Natural killer cell (primary cell): ENCODE measurements around the gene VAC14. TPM values are rescaled to one million over a fixed set of nuclear protein-coding genes. Genes with fewer than 3 reads are reported as not detected.
A peak's percentile ranks its signal among the peaks of the same experiment; 100 is the strongest.

Source experiments
- ATAC-seq, 3 donors: fragments of 150-1000 bp in 2 of 3; fragments of 200-7000 bp in 1 of 3; cut with Tn5 transposase; 1 replicate in 1 of 3; 2 replicates in 2 of 3; pipeline ENCODE4 v1.10.0; 2021; ENCODE audit warnings: mild to moderate bottlenecking in 2 of 3, moderate library complexity in 2 of 3
- DNase-seq, 2 donors: peaks; one replicate each; pipeline versions ENCODE4 v3.0.0 to v3.0.0-alpha.2; 2013 to 2021; ENCODE audit warnings: mixed read lengths in 1 of 2
- H3K27ac ChIP-seq: one replicate; pipeline ENCODE4 v1.5.1; 2013; ENCODE audit warnings: mild to moderate bottlenecking, low read length
- H3K27me3 ChIP-seq: one replicate; pipeline ENCODE4 v1.6.1; 2013; ENCODE audit warnings: low read length; ENCODE audit not compliant: control insufficient read depth, insufficient read depth
- H3K36me3 ChIP-seq: one replicate; pipeline ENCODE4 v1.6.1; 2013; ENCODE audit warnings: low read length; ENCODE audit not compliant: control insufficient read depth, insufficient read depth
- H3K4me1 ChIP-seq: one replicate; pipeline ENCODE4 v1.6.1; 2013; ENCODE audit warnings: low read length; ENCODE audit not compliant: control insufficient read depth, insufficient read depth
- H3K4me3 ChIP-seq: one replicate; pipeline ENCODE4 v1.5.1; 2013; ENCODE audit warnings: low read length
- H3K9me3 ChIP-seq: one replicate; pipeline ENCODE4 v1.6.1; 2013; ENCODE audit warnings: low read length; ENCODE audit not compliant: control insufficient read depth, insufficient read depth
- H3K27ac Mint-ChIP-seq, 2 donors: one replicate each; pipeline ENCODE4 v1.8.0; 2022; ENCODE audit warnings: mild to moderate bottlenecking in 2 of 2, mixed read lengths in 2 of 2, moderate library complexity in 1 of 2
- H3K27me3 Mint-ChIP-seq, 2 donors: one replicate each; pipeline ENCODE4 v1.8.0; 2022; ENCODE audit warnings: low read depth in 2 of 2, mixed read lengths in 2 of 2
- H3K36me3 Mint-ChIP-seq: one replicate; pipeline ENCODE4 v1.8.0; 2022; ENCODE audit warnings: mixed read lengths
- H3K4me1 Mint-ChIP-seq, 2 donors: one replicate each; pipeline ENCODE4 v1.8.0; 2022; ENCODE audit warnings: mixed read lengths in 2 of 2
- H3K4me3 Mint-ChIP-seq: one replicate; pipeline ENCODE4 v1.8.0; 2022; ENCODE audit warnings: mild to moderate bottlenecking, moderate library complexity, mixed read lengths
- H3K9me3 Mint-ChIP-seq, 2 donors: one replicate each; pipeline ENCODE4 v1.8.0; 2022; ENCODE audit warnings: mixed read lengths in 2 of 2
- WGBS: methylation state at CpG from one replicate; pipeline ENCODE4 v1.1.7; 2013; ENCODE audit warnings: missing lambda C conversion rate; ENCODE audit not compliant: insufficient coverage; 5-methylcytosine and 5-hydroxymethylcytosine counted together
- intact Hi-C: fragments of 100-400 bp; cut with micrococcal nuclease; formaldehyde crosslinking; loops from one replicate; pipeline ENCODE4 v1.14.2; 2022
- total RNA-seq, 4 donors: library from RNA; stranded (reverse); fragments of 120-200 nt in 1 of 4; gene quantifications; one replicate each; pipeline versions ENCODE4 v1.2.3 to v1.2.4, GENCODE V29; 2013 to 2022
- TF ChIP-seq, protein P1 (sequence below): fragments of 200-600 bp; IDR thresholded peaks from one replicate; pipeline ENCODE4 v1.8.0; 2022; ENCODE audit warnings: antibody characterized with exemption

Gene VAC14
- total RNA-seq, 3 donors from 2014 or later (not counting 1 experiment from before 2014, with no cell fraction given) = 33.9 to 45.6 (median 43.4) TPM

DNA sequence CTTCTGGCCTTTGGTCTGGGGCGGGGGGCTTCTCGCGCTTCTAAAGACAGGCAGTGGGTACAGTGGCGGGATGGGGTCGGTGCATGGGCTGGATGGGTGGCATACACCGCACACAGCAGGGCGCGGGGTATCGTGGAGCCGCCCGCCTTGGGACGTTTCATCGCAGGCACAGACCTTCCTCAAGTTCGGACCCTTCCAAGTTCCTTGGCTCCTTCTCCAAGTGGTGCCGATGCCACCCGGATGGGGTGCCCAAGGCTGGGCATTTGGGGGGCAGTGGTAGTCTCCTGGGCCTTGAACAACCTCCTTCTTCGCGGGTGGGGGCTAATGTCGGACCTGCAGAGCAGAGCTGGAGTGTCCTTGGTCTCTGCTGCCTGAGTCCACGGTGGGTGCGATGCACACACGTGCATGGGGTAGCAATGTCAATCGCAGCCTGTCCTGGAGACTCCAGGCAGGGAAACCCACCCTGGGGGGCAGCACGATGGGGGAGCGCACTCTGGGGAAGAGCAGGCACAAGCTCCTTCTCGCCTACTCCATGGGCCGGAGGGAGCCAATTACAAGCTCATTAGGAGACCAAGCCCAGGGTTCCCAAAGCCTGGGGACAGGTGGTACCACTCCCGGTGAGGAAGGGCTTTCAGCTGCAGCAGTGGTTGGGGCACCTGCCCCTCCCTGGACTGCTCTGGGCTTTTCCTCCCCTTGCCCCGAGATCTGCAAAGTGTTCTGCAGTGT lies 114.4 kb downstream of the VAC14 start:
- TF ChIP-seq, protein P1, sequence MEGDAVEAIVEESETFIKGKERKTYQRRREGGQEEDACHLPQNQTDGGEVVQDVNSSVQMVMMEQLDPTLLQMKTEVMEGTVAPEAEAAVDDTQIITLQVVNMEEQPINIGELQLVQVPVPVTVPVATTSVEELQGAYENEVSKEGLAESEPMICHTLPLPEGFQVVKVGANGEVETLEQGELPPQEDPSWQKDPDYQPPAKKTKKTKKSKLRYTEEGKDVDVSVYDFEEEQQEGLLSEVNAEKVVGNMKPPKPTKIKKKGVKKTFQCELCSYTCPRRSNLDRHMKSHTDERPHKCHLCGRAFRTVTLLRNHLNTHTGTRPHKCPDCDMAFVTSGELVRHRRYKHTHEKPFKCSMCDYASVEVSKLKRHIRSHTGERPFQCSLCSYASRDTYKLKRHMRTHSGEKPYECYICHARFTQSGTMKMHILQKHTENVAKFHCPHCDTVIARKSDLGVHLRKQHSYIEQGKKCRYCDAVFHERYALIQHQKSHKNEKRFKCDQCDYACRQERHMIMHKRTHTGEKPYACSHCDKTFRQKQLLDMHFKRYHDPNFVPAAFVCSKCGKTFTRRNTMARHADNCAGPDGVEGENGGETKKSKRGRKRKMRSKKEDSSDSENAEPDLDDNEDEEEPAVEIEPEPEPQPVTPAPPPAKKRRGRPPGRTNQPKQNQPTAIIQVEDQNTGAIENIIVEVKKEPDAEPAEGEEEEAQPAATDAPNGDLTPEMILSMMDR = no peak
- Mint-ChIP-seq H3K27ac (no peak overlapping the region), H3K36me3 (no peaks in the 10 kb centered on the region), H3K9me3 (no peaks in the 10 kb centered on the region), H3K27me3 (peaks cover 0 to 2% of the 10 kb centered on the region in 2 donors), H3K4me3 (peak overlapping the region; percentile 21), H3K4me1 (peaks cover 0 to 9% of the 10 kb centered on the region in 2 donors)
- DNase-seq (no peak), ATAC-seq (peak in 1 of 3 donors; percentile 14)
- Histone ChIP-seq H3K9me3 (no peaks in the 10 kb centered on the region), H3K27ac (no peak overlapping the region), H3K36me3 (no peaks in the 10 kb centered on the region), H3K27me3 (peaks cover 8% of the 10 kb centered on the region), H3K4me1 (peaks cover 7% of the 10 kb centered on the region), H3K4me3 (no peak overlapping the region)
- intact Hi-C loops = no loop called here
- WGBS = 79% methylated on average over 29 of the region's 29 CpGs

DNA sequence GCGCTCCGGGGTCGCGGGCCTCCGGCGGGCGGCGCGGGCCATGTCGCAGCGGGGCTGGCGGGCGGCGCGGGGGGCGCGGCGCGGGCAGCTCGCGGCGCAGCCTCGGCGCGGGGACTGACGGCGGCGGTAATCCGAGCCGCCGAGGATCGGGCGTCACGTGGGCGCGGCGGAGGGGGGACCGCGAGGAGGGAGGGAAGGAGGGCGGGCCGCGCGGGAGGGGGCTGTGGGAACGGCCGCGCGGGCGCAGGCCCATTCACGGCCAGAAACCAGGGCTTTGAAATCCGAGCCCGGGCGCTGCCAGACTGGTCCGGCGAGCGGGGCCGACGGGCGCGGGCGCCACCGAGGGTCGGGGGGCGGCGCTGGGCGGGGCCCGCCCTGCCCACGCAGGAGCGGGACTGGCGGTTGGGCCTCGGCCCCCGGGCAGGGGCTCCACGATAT lies 115.0 kb downstream of the VAC14 start, which contains the start of gene MTSS2:
TSS of gene MTSS2 (minus strand) at position 116 of the 438 bp plus-strand sequence. CDS start 262 bp downstream, outside the sequence.
- Mint-ChIP-seq H3K4me1 (peaks cover 0 to 9% of the 10 kb centered on the region in 2 donors), H3K9me3 (no peaks in the 10 kb centered on the region), H3K36me3 (no peaks in the 10 kb centered on the region), H3K27ac (no peak within 1 kb of the TSS), H3K27me3 (peaks cover 0 to 2% of the 10 kb centered on the region in 2 donors), H3K4me3 (peak within 1 kb of the TSS; percentile 21)
- TF ChIP-seq, protein P1 = no peak
- Histone ChIP-seq H3K27ac (no peak within 1 kb of the TSS), H3K4me3 (no peak within 1 kb of the TSS), H3K27me3 (peaks cover 8% of the 10 kb centered on the region), H3K9me3 (no peaks in the 10 kb centered on the region), H3K36me3 (no peaks in the 10 kb centered on the region), H3K4me1 (peaks cover 7% of the 10 kb centered on the region)
- peak in 2 of 3 donors; percentile 58 to 69 for ATAC-seq
- intact Hi-C loops = no loop called here
- 1% methylated on average over 72 of the region's 72 CpGs for WGBS
- DNase-seq = peak in 1 of 2 donors; percentile 56

DNA sequence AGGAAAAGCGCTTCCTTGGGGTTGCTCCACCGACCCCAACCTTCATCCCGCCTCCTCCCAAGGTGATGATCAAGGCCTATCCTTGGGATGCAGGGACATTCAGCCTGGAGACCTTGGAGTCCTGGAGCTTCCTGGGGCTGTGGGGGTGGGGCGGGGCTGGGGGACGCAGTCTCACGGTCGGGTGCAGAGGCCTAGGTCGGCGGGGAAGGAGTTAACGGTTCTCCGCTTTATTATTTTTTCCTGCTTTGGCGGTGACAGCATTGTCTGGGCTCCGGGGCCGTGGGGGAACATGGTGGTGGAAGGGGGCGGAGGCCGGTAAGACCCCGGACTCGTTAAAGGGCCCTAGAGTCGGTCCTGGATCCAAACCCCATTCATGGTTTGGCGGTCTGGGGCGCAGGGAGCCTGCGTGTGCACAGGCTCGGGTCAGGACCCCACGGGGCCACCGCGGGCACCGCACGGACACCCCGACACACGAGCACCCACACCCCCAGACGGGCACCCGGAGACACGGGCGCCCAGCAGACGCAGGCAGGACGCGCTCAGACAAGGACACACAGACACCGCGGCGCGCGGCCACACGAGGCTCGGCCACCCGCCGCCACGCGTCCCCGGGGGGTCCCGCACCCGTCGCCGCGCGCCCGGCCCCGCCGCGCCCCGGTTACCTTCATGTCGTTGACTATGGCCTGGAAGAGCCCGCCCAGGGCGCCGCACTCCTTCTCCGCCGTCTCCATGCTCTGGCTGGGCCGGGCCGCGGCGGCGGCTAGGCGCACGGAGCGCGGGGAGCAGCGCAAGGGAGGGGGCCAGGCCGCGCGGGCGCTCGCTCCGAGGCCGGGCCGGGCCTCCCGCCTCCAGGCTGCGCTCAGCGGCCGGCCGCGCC lies 115.7 kb downstream of the VAC14 start:
- Mint-ChIP-seq H3K4me1 (peaks cover 0 to 9% of the 10 kb centered on the region in 2 donors), H3K27me3 (peaks cover 0 to 2% of the 10 kb centered on the region in 2 donors), H3K36me3 (no peaks in the 10 kb centered on the region), H3K27ac (no peak overlapping the region), H3K4me3 (peak overlapping the region; percentile 21), H3K9me3 (no peaks in the 10 kb centered on the region)
- peak in 2 of 3 donors; percentile 53 to 62 for ATAC-seq
- Histone ChIP-seq H3K4me1 (peaks cover 7% of the 10 kb centered on the region), H3K27me3 (peaks cover 8% of the 10 kb centered on the region), H3K4me3 (no peak overlapping the region), H3K9me3 (no peaks in the 10 kb centered on the region), H3K36me3 (no peaks in the 10 kb centered on the region), H3K27ac (no peak overlapping the region)
- TF ChIP-seq, protein P1 = no peak
- intact Hi-C loops = no loop called here
- WGBS = 5% methylated on average over 90 of the region's 90 CpGs
- peak in 1 of 2 donors; percentile 28 for DNase-seq
